GM18505 (cell line): ENCODE measurements around the gene PRDM12.
"Not testable (repeated sequence)": the region's sequence is repeated elsewhere in the genome, so short reads cannot be mapped to it uniquely, and the experiment has no call there.

Source experiments
- ATAC-seq: cut with Tn5 transposase; IDR thresholded peaks from one replicate; pipeline ENCODE4 v1.9.1; 2021; ENCODE audit not compliant: unreplicated experiment
- POLR2A ChIP-seq: IDR thresholded peaks from 4 replicates; pipeline ENCODE4 v1.6.1; 2011; ENCODE audit warnings: borderline replicate concordance; ENCODE audit not compliant: insufficient read depth, insufficient read length; ENCODE audit errors: extremely low read depth

Gene PRDM12

DNA sequence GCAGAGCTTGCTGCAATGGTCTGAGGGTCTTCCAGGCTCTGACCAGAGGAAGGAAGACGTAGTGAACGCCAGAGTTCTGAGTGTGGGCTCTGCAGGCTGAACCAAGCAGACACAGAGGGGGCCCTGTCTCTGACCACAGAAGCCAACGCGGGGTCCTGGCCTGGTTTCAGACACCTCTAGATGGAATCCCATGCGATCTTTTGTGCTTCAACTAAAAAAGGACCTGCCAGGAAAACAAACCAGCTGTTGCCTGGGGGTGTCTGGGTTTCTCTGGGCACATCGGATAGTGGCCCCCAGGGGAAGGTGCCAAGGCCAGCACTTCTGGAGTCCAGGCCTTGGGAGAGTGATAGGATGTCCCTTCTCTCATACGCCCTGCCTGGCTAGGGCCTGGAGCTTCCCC lies 12.9 kb downstream of the PRDM12 start:
- no peak for ATAC-seq
- TF ChIP-seq POLR2A: no peak

GRCh38 chr9:130680836-130681768 lies 16.7 kb downstream of the PRDM12 start:
- TF ChIP-seq POLR2A: peak; percentile 35
- no peak for ATAC-seq

GRCh38 chr9:130681769-130682420 lies 17.5 kb downstream of the PRDM12 start:
- no peak for TF ChIP-seq POLR2A
- no peak for ATAC-seq

GRCh38 chr9:130682421-130683121 lies 18.2 kb downstream of the PRDM12 start:
- no peak for ATAC-seq
- TF ChIP-seq POLR2A: no peak

DNA sequence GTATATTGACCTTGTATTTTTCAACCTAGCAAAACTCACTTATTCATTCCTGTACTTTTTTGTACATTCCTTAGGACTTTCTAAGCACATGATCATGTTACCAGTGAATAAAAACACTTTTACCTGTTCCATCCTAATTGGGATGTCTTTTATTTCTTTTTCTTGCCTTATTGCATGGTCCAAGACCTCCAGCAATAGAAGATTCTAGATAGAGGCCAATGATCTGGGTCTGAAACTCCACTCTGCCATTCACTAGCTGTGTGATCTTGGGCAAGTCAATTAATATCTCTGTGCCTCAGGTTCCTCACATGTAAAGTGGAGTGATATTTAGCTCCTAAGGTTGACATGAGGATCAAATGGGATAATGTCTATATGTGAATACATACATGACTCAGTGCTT lies 20.7 kb downstream of the PRDM12 start:
- TF ChIP-seq POLR2A: no peak
- no peak for ATAC-seq

DNA sequence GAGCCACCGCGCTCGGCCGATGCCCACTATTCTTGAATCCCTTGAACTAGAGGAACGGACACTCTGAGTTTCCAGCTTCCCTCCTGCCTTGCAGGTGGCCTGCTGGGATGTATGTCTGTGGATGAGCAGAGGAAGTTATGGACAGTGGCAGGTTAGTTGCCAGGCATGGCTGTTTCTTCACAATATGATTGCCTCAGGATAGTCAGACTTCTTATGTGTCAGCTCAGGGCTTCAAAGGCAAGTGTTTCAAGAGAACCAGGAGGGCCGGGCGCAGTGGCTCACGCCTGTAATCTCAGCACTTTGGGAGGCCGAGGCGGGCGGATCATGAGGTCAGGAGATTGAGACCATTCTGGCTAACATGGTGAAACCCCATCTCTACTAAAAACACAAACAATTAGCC lies 21.6 kb downstream of the PRDM12 start:
- not testable (repeated sequence) for ATAC-seq

DNA sequence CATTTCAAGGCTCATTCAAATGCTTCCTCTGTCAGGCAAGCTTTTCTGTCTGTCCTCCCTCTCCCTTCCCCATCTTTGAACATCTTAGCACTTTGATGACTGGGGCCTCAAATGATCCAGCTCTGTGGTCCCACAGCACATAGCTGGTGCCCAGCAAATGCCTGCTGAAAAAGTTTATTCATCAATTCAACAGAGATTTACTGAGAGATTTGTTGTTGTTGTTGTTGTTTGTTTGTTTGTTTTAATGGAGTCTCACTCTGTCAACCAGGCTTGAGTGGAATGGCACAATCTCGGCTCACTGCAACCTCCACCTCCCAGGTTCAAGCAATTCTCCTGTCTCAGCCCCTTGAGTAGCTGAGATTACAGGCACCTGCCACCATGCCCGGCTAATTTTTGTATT lies 23.2 kb downstream of the PRDM12 start:
- no peak for ATAC-seq
- no peak for TF ChIP-seq POLR2A

DNA sequence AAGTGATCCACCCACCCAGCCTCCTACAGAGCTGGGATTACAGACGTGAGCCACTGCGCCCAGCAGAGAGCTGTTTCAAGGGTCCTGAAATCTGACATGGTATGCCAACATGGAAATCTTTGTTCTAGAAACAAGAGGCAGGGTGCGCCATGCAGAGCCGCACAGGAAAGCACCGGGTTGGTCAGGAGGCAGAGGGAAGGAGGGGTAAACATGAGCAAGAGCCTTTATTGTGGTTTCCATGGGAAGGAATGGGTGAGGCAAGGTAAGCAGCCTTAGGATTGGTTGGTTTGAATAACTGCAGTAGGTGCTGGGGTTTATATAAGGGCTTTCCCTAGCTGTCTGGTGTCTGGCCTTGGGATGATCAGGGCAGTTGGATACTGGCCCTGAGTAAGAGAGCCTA lies 23.7 kb downstream of the PRDM12 start:
- TF ChIP-seq POLR2A: no peak
- no peak for ATAC-seq

- no peak for TF ChIP-seq POLR2A
These were observed 25.2 kb downstream of the PRDM12 start for GRCh38 chr9:130689572-130689936.

GRCh38 chr9:130689937-130690700 lies 25.7 kb downstream of the PRDM12 start:
- no peak for TF ChIP-seq POLR2A
- no peak for ATAC-seq

More at GRCh38 chr9:130689572-130689936, 25.2 kb downstream of the PRDM12 start:
- no peak for ATAC-seq

DNA sequence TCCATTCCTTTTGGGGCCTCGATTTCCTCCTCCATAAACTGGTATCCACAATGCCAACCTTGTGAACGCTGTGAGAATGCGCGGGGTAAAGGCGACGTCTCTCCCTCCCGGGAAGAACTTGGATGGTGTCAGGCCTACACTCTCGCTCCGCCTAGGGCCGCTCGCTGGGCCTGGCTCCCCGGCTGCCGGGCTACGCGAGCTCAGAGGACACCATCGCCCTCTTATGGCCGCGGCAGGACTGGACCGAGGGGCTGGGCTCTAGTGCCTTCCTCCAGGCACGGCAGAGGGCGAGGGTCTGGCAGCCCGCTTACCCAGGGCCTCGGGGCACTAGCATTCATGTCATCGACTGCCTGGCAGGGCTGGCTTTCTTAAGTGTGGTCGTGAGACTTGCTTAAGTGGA lies 27.9 kb downstream of the PRDM12 start:
- no peak for ATAC-seq
- no peak for TF ChIP-seq POLR2A

DNA sequence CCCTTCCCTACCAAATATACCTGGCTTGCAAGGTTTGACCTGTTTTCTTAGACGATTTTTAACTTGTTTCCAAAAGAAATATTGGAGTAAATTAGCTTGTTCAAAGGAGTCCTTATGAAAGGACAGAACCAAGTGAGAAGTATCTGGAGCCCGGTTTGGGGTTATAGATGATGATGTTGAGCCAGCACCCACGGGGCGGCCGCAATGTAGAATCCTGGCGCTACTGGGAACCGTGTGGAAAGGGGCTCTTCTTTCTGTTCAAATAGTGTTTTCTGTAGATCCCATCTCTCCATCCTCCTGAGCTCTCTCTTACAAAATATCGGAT lies 28.7 kb downstream of the PRDM12 start:
- ATAC-seq: no peak
- TF ChIP-seq POLR2A: no peak
